Measurements from ENCODE around the gene MED8.

The MED8 gene

GRCh38 chr1:43348809-43349593, 40.6 kb downstream of the MED8 start:
- Mint-ChIP-seq H3K27me3 (no peaks in the 10 kb centered on the region), H3K27ac (peak overlapping the region; percentile 42), H3K4me1 (ENCODE audit: low read depth) (peaks cover 7% of the 10 kb centered on the region), H3K9me3 (no peaks in the 10 kb centered on the region), H3K36me3 (ENCODE audit: low read depth) (no peaks in the 10 kb centered on the region), H3K4me3 (peak overlapping the region; percentile 65)

GRCh38 chr1:43348343-43348808, 41.2 kb downstream of the MED8 start:
- Mint-ChIP-seq H3K9me3 (no peaks in the 10 kb centered on the region), H3K27ac (no peak overlapping the region), H3K27me3 (no peaks in the 10 kb centered on the region), H3K4me1 (ENCODE audit: low read depth) (peaks cover 9% of the 10 kb centered on the region), H3K36me3 (ENCODE audit: low read depth) (no peaks in the 10 kb centered on the region), H3K4me3 (no peak overlapping the region)

- Mint-ChIP-seq H3K4me1 (ENCODE audit: low read depth) (peaks cover 9% of the 10 kb centered on the region), H3K27ac (no peak overlapping the region)
Measured at GRCh38 chr1:43346636-43347035, 43.0 kb downstream of the MED8 start.

GRCh38 chr1:43345120-43345519, 44.5 kb downstream of the MED8 start:
- Mint-ChIP-seq H3K4me1 (ENCODE audit: low read depth) (peaks cover 9% of the 10 kb centered on the region), H3K27ac (no peak overlapping the region), H3K4me3 (no peak overlapping the region), H3K36me3 (ENCODE audit: low read depth) (no peaks in the 10 kb centered on the region), H3K9me3 (no peaks in the 10 kb centered on the region), H3K27me3 (no peaks in the 10 kb centered on the region)

More at GRCh38 chr1:43346636-43347035, 43.0 kb downstream of the MED8 start:
- Mint-ChIP-seq H3K9me3 (no peaks in the 10 kb centered on the region), H3K36me3 (ENCODE audit: low read depth) (no peaks in the 10 kb centered on the region), H3K4me3 (no peak overlapping the region), H3K27me3 (no peaks in the 10 kb centered on the region)

GRCh38 chr1:43344267-43344850, 45.2 kb downstream of the MED8 start:
- Mint-ChIP-seq H3K9me3 (no peaks in the 10 kb centered on the region), H3K36me3 (ENCODE audit: low read depth) (no peaks in the 10 kb centered on the region), H3K27ac (no peak overlapping the region), H3K4me1 (ENCODE audit: low read depth) (peaks cover 9% of the 10 kb centered on the region), H3K27me3 (no peaks in the 10 kb centered on the region), H3K4me3 (no peak overlapping the region)

- H3K4me1 Mint-ChIP-seq (ENCODE audit: low read depth), result peaks cover 9% of the 10 kb centered on the region
- H3K27me3 Mint-ChIP-seq, result no peaks in the 10 kb centered on the region
- H3K4me3 Mint-ChIP-seq, result no peak overlapping the region
- no peaks in the 10 kb centered on the region for H3K36me3 Mint-ChIP-seq (ENCODE audit: low read depth)
- H3K27ac Mint-ChIP-seq, result no peak overlapping the region
- H3K9me3 Mint-ChIP-seq, result no peaks in the 10 kb centered on the region
Measured at GRCh38 chr1:43340559-43340958, 49.0 kb downstream of the MED8 start.

GRCh38 chr1:43339584-43340232, 49.9 kb downstream of the MED8 start:
- Mint-ChIP-seq H3K4me3 (no peak overlapping the region), H3K27ac (no peak overlapping the region), H3K36me3 (ENCODE audit: low read depth) (no peaks in the 10 kb centered on the region), H3K4me1 (ENCODE audit: low read depth) (peaks cover 9% of the 10 kb centered on the region), H3K27me3 (no peaks in the 10 kb centered on the region), H3K9me3 (no peaks in the 10 kb centered on the region)

GRCh38 chr1:43338001-43338400, 51.6 kb downstream of the MED8 start:
- Mint-ChIP-seq H3K4me1 (ENCODE audit: low read depth) (no peaks in the 10 kb centered on the region), H3K4me3 (no peak overlapping the region), H3K36me3 (ENCODE audit: low read depth) (no peaks in the 10 kb centered on the region), H3K27me3 (no peaks in the 10 kb centered on the region), H3K27ac (no peak overlapping the region), H3K9me3 (no peaks in the 10 kb centered on the region)

GRCh38 chr1:43337588-43337987, 52.0 kb downstream of the MED8 start, which contains the start of gene MPL:
MPL (plus strand) TSS chr1:43337818; CDS start chr1:43337849, 31 bp downstream.
- no peaks in the 10 kb centered on the region for H3K27me3 Mint-ChIP-seq
- no peaks in the 10 kb centered on the region for H3K36me3 Mint-ChIP-seq (ENCODE audit: low read depth)
- H3K4me3 Mint-ChIP-seq, result no peak within 1 kb of the TSS
- H3K27ac Mint-ChIP-seq, result no peak within 1 kb of the TSS
- H3K4me1 Mint-ChIP-seq (ENCODE audit: low read depth), result no peaks in the 10 kb centered on the region
- H3K9me3 Mint-ChIP-seq, result no peaks in the 10 kb centered on the region

GRCh38 chr1:43334453-43335205, 55.0 kb downstream of the MED8 start:
- Mint-ChIP-seq H3K4me1 (ENCODE audit: low read depth) (peaks cover 12% of the 10 kb centered on the region), H3K4me3 (no peak overlapping the region), H3K9me3 (no peaks in the 10 kb centered on the region), H3K36me3 (ENCODE audit: low read depth) (no peaks in the 10 kb centered on the region), H3K27me3 (no peaks in the 10 kb centered on the region), H3K27ac (no peak overlapping the region)

Data from stimulated activated naive CD8-positive, alpha-beta T cell treated with anti-CD3 and anti-CD28 coated beads, Interleukin-15, Interleukin-2, amounts not matched to agents 100 ng/mL and 50 ng/mL, for 24 hours (primary cell).